CD4-positive, alpha-beta T cell (primary cell): ENCODE measurements around the gene CORO7. TPM values are rescaled to one million over a fixed set of nuclear protein-coding genes. Genes with fewer than 3 reads are reported as not detected.

Source experiments
- ATAC-seq: fragments of 200-7000 bp; cut with Tn5 transposase; one replicate; pipeline ENCODE4 v1.10.0; 2022; ENCODE audit warnings: mild to moderate bottlenecking; ENCODE audit not compliant: poor library complexity
- CTCF ChIA-PET: fragments of 350-600 bp; sonication (Branson Sonifier 250); formaldehyde crosslinking; loops from one replicate; lab custom pipeline; 2021; ENCODE audit warnings: antibody characterized with exemption, inconsistent platforms; lab: Charles Lee
- POLR2A ChIA-PET: fragments of 350-600 bp; sonication (Branson Sonifier 250); formaldehyde crosslinking; loops from one replicate; lab custom pipeline; 2021; ENCODE audit warnings: antibody characterized with exemption, inconsistent platforms; lab: Charles Lee
- DNase-seq, 14 experiments: peaks; one replicate each; pipeline ENCODE4 v3.0.0-alpha.2; 2013 to 2020; ENCODE audit warnings: mixed read lengths in 2 of 14
- H3K27ac ChIP-seq, 2 donors: one replicate each; pipeline versions ENCODE4 v1.5.1 to v1.7.0; 2013; ENCODE audit warnings: low read length in 2 of 2, low read depth in 1 of 2, mild to moderate bottlenecking in 1 of 2
- H3K27me3 ChIP-seq, 2 experiments: 1 replicate in 1 of 2; 2 replicates in 1 of 2; pipeline versions ENCODE4 v1.6.1 to v1.7.0; 2013; ENCODE audit warnings: low read length in 2 of 2, control low read depth in 1 of 2, mild to moderate bottlenecking in 1 of 2, moderate library complexity in 1 of 2; ENCODE audit not compliant: insufficient read depth in 2 of 2, control insufficient read depth in 1 of 2
- H3K36me3 ChIP-seq: one replicate; pipeline ENCODE4 v1.6.1; 2013; ENCODE audit warnings: low read length, control low read depth; ENCODE audit not compliant: insufficient read depth
- H3K4me1 ChIP-seq: one replicate; pipeline ENCODE4 v1.6.1; 2013; ENCODE audit warnings: low read length, control low read depth; ENCODE audit not compliant: insufficient read depth
- H3K4me3 ChIP-seq: one replicate; pipeline ENCODE4 v1.5.1; 2013; ENCODE audit warnings: mild to moderate bottlenecking, low read length, moderate library complexity
- H3K9me3 ChIP-seq, 2 experiments: 1 replicate in 1 of 2; 2 replicates in 1 of 2; pipeline versions ENCODE4 v1.6.1 to v1.7.0; 2013; ENCODE audit warnings: low read length in 2 of 2, mild to moderate bottlenecking in 2 of 2, control low read depth in 1 of 2, moderate library complexity in 1 of 2; ENCODE audit not compliant: control insufficient read depth in 1 of 2, insufficient read depth in 1 of 2
- H3K27ac Mint-ChIP-seq: one replicate; pipeline ENCODE4 v1.8.0; 2020; ENCODE audit warnings: mixed read lengths
- H3K27me3 Mint-ChIP-seq: one replicate; pipeline ENCODE4 v1.8.0; 2021; ENCODE audit warnings: mixed read lengths
- H3K36me3 Mint-ChIP-seq: one replicate; pipeline ENCODE4 v1.8.0; 2021; ENCODE audit warnings: low read depth, mixed read lengths
- H3K4me1 Mint-ChIP-seq: one replicate; pipeline ENCODE4 v1.8.0; 2021; ENCODE audit warnings: low read depth, mixed read lengths
- H3K4me3 Mint-ChIP-seq: one replicate; pipeline ENCODE4 v1.8.0; 2020; ENCODE audit warnings: mild to moderate bottlenecking, mixed read lengths
- H3K9me3 Mint-ChIP-seq: one replicate; pipeline ENCODE4 v1.8.0; 2020; ENCODE audit warnings: mixed read lengths
- intact Hi-C, 2 experiments: fragments of 100-400 bp; cut with DNase I in 1 of 2; cut with micrococcal nuclease in 1 of 2; formaldehyde crosslinking; loops; one replicate each; pipeline versions ENCODE4 v1.15.1 to v1.9.0; 2023 to 2025; cut with DNase I, micrococcal nuclease
- total RNA-seq, 174 experiments: library from RNA in 2 of 174; stranded (reverse) in 2 of 174; gene quantifications; one replicate each; pipeline ENCODE4 v1.2.3 and lab custom pipeline; 2021 to 2026
- TF ChIP-seq, protein P1 (sequence below): fragments of 200-600 bp; IDR thresholded peaks from one replicate; pipeline ENCODE4 v1.8.0; 2022; ENCODE audit warnings: antibody characterized with exemption, mild to moderate bottlenecking

Gene CORO7
- total RNA-seq, 2 experiments from 2014 or later, result 801 to 805 TPM

DNA sequence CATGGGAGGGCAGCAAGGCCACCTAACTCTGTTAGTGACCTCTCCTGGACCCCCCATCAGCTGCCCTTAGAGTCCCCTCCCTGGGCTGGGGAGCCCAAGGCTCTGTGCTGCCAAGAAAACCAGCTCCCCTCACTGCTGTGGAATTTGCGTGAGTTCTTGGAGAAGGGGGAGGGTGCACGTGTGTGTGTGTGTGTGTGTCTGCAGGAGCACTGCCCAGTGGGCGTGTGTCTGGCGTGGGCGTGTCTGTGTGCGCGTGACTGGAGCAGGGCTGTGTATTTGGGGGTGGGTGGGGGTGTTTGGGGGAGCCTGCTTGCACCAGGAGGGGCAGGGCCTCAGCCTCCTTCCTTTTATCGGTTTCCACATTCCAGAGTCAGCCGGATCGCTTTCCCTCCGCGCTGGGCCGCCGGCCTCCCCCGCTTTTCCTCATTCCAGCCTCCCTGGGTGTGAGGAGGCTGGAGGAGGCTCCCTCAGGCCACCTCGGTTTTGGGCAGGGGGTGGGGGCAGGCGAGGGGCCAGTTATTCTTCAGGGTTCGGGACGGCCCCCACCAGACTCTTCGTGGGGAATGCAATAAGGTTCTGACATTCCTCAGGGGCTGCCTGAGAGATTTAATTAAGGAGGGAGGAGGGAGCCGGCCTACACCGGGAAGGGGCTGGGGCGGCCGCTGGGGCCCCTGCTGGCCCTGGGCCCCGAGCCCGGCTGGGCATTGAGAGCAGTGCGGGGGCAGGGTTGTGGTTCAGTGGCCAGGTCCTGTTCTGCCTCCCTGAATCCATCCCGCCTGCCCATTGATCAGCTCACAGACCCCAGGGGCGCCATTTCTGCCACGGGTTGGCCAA, 42.3 kb downstream of the CORO7 start:
- Histone ChIP-seq H3K9me3 (no peaks in the 10 kb centered on the region), H3K4me3 (no peak overlapping the region), H3K27me3 (no peaks in the 10 kb centered on the region), H3K4me1 (peaks cover 78% of the 10 kb centered on the region), H3K36me3 (peaks cover 39% of the 10 kb centered on the region), H3K27ac (no peak overlapping the region)
- Mint-ChIP-seq H3K27ac (peak overlapping the region; percentile 81), H3K4me1 (peaks cover 44% of the 10 kb centered on the region), H3K36me3 (peaks cover 27% of the 10 kb centered on the region), H3K4me3 (peak overlapping the region; percentile 79), H3K27me3 (no peaks in the 10 kb centered on the region), H3K9me3 (no peaks in the 10 kb centered on the region)
- POLR2A ChIA-PET, result interaction anchor here (1.1 kb wide), 2 partner anchors 23 to 42 kb away, joined by 3 to 4 read pairs; partner anchors contain the start of gene PAM16
- TF ChIP-seq, protein P1, sequence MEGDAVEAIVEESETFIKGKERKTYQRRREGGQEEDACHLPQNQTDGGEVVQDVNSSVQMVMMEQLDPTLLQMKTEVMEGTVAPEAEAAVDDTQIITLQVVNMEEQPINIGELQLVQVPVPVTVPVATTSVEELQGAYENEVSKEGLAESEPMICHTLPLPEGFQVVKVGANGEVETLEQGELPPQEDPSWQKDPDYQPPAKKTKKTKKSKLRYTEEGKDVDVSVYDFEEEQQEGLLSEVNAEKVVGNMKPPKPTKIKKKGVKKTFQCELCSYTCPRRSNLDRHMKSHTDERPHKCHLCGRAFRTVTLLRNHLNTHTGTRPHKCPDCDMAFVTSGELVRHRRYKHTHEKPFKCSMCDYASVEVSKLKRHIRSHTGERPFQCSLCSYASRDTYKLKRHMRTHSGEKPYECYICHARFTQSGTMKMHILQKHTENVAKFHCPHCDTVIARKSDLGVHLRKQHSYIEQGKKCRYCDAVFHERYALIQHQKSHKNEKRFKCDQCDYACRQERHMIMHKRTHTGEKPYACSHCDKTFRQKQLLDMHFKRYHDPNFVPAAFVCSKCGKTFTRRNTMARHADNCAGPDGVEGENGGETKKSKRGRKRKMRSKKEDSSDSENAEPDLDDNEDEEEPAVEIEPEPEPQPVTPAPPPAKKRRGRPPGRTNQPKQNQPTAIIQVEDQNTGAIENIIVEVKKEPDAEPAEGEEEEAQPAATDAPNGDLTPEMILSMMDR, result no peak
- DNase-seq, result peak in 3 of 14 experiments; percentile 24 to 65 (median 51)
- ATAC-seq, result peak; percentile 12
- intact Hi-C loops, result loop anchor here (2.0 to 5.0 kb wide), 2 partner anchors 13 to 38 kb away; no protein-coding TSS in a partner anchor
- CTCF ChIA-PET, result interaction anchor here (1.1 to 1.5 kb wide), 2 partner anchors 15 to 29 kb away, joined by 3 to 4 read pairs; no protein-coding TSS in a partner anchor

- H3K4me1 Mint-ChIP-seq, result peaks cover 44% of the 10 kb centered on the region
- H3K36me3 ChIP-seq, result peaks cover 35% of the 10 kb centered on the region
- ChIA-PET CTCF (interaction anchor here (1.1 to 1.5 kb wide), 3 partner anchors 14 to 175 kb away, joined by 3 to 4 read pairs (median 4); no protein-coding TSS in a partner anchor), POLR2A (interaction anchor here (1.1 kb wide), 1 partner anchor 42 kb away, joined by 3 read pairs; no protein-coding TSS in a partner anchor)
- no peak overlapping the region for H3K4me3 ChIP-seq
- no peaks in the 10 kb centered on the region for H3K9me3 Mint-ChIP-seq
- intact Hi-C loops, result loop anchor here (2.0 to 5.0 kb wide), 2 partner anchors 13 to 39 kb away; no protein-coding TSS in a partner anchor
- peak overlapping the region; percentile 77 for H3K27ac Mint-ChIP-seq
- H3K4me3 Mint-ChIP-seq, result peak overlapping the region; percentile 79
- H3K36me3 Mint-ChIP-seq, result peaks cover 23% of the 10 kb centered on the region
- H3K4me1 ChIP-seq, result peaks cover 71% of the 10 kb centered on the region
- TF ChIP-seq, protein P1, result no peak
- no peaks in the 10 kb centered on the region for H3K27me3 ChIP-seq
- H3K27me3 Mint-ChIP-seq, result no peaks in the 10 kb centered on the region
- DNase-seq (no peak), ATAC-seq (peak; percentile 2)
- H3K27ac ChIP-seq, result no peak overlapping the region
- H3K9me3 ChIP-seq, result no peaks in the 10 kb centered on the region
Observed at GRCh38 chr16:4373356-4373908, 43.0 kb downstream of the CORO7 start.

DNA sequence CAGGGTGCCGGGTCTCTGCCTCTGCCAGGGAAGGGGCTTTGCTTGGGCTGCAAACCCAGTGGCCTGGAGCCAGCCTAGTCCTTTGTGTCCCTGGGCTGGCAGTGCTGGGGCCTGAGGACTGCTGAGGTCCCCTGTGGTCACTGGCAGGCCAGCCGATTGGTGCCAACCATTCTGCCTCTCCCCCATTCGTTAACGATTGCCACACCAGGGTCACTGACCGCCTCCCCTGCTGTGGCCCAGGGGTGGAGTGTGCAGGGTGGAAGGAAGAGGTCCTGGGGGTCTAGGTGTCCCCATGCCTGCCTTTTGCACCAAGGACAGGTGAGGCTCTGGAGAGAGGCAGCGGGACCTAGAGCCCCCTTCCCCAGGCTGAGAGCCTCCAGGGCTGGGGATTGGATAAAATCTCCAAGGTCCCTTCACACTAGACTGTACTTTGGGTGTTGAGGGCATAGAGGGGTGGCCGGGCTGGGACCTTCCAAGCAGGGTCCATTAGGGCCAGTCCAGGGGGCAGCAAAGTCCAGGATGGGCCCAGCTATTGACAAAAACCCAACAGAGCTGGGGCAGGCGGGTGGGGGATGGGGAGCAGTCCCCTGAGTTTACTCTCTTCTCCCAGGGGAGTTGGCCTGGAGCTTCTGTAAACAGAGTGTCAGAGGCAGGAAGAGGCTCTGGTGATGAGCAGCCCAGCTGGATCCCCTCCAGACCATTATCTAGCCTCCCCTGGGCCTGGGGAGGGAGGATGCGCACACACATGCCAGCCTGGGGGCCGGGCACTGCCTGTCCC, 43.6 kb downstream of the CORO7 start:
- intact Hi-C loops, result loop anchor here (1.0 to 5.0 kb wide), 3 partner anchors 14 to 66 kb away; no protein-coding TSS in a partner anchor
- TF ChIP-seq, protein P1, result no peak
- Histone ChIP-seq H3K36me3 (peaks cover 30% of the 10 kb centered on the region), H3K27me3 (no peaks in the 10 kb centered on the region), H3K9me3 (no peaks in the 10 kb centered on the region), H3K4me3 (peak overlapping the region; percentile 49), H3K27ac (no peak overlapping the region), H3K4me1 (peaks cover 66% of the 10 kb centered on the region)
- Mint-ChIP-seq H3K36me3 (peaks cover 21% of the 10 kb centered on the region), H3K27ac (peak overlapping the region; percentile 77), H3K4me1 (peaks cover 40% of the 10 kb centered on the region), H3K27me3 (no peaks in the 10 kb centered on the region), H3K9me3 (no peaks in the 10 kb centered on the region), H3K4me3 (peak overlapping the region; percentile 89)
- ChIA-PET POLR2A (no interaction called here), CTCF (interaction anchor here (0.6 to 1.5 kb wide), 4 partner anchors 13 to 176 kb away, joined by 3 to 4 read pairs (median 4); no protein-coding TSS in a partner anchor)
- no peak for ATAC-seq
- DNase-seq, result peak in 1 of 14 experiments; percentile 8
